HG03432 (cell line): ENCODE measurements around the gene NRL.

Source experiments
- ATAC-seq: cut with Tn5 transposase; IDR thresholded peaks from one replicate; pipeline ENCODE4 v1.9.1; 2021; ENCODE audit warnings: mild to moderate bottlenecking, moderate library complexity; ENCODE audit not compliant: unreplicated experiment

Gene NRL

GRCh38 chr14:24100982-24101494, 13.7 kb downstream of the NRL start:
- ATAC-seq: no peak

DNA sequence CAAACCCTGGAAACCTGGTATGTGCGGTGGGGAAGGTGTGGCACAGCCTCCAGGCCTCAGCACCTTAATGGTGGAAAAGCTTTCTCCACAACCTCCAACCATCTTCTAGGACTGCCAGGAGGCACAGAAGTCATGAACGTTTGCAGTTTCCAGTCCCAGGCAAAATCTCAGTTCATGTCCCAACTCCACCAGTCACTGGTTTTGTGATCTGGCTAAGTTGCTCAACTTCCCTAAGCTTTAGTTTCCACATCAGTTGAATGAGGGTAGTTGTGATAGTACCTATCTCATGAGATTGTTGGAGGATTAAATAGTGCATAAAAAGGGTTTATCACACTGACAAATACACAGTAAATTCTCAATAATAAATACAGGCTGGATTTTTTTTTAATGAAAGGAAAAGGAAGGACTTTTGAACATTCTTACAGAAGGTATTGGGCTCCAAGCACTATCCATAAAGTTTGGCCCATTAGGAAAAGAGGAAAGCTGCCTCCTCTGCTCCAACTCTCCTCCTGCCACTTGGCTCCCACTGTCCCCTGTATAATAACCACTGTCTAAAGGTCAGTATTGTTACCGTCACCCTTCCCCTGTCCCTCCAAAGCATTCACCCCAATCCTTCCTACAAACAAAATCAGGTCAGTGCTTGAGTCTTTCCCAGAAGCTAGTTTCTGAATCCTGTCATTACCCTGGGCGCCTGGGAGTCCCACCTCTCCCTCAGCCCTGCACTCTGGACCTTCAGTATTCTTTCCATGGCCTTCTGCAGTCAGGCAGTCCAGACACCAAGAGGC, 14.4 kb downstream of the NRL start:
- ATAC-seq: no peak

DNA sequence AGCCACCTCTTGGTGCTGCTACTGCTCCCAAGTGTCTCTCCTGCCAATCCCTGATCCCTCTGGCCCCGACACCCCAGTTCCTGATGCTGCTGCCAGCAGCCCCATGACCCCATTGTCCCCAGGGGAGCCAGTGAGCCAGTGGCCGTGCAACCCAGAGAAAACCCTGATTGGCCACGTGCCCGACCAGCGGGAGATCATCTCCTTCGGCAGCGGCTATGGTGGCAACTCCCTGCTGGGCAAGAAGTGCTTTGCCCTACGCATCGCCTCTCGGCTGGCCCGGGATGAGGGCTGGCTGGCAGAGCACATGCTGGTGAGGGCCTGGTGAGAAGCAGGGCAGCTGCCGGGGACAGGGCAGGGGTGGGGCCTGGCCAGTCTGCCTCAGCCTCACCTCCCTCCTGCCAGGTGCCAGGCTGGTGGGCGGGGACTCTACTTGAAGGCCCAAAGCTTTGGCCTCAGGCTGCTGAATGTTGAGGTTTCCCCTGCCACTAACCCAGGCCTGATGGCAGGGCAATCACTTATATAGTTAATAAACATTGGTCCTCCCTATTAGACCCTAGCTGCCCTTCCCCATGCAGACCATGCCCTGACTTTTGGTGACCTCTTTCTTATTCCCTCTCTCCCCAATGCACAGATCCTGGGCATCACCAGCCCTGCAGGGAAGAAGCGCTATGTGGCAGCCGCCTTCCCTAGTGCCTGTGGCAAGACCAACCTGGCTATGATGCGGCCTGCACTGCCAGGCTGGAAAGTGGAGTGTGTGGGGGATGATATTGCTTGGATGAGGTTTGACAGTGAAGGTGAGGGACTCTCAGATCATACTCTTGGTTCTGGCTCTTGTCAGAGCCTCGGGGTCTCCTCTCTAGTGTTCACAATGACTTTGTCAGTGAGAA, 15.6 kb downstream of the NRL start:
- ATAC-seq: no peak

DNA sequence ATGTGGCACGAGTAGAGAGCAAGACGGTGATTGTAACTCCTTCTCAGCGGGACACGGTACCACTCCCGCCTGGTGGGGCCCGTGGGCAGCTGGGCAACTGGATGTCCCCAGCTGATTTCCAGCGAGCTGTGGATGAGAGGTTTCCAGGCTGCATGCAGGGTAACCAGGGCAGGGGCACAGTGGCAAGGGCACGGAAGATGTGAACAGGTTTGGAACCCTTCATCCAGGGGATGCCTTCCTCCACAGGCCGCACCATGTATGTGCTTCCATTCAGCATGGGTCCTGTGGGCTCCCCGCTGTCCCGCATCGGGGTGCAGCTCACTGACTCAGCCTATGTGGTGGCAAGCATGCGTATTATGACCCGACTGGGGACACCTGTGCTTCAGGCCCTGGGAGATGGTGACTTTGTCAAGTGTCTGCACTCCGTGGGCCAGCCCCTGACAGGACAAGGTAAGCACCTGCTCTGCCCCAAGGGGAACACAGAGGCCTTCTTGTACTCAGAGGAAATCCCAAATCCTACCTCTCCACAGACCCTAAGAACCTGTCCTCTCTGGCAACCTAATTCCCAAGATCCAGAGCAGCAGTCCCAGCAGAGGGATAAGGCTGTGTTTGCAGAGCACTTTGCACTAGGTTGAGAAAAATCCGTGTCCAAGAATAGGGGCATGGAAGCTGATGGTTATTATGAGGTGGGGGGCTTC, 16.4 kb downstream of the NRL start:
- no peak for ATAC-seq

GRCh38 chr14:24096545-24097181, 18.1 kb downstream of the NRL start:
- no peak for ATAC-seq

- ATAC-seq: peak; percentile 72
Measured at GRCh38 chr14:24095271-24096068, 19.3 kb downstream of the NRL start.

DNA sequence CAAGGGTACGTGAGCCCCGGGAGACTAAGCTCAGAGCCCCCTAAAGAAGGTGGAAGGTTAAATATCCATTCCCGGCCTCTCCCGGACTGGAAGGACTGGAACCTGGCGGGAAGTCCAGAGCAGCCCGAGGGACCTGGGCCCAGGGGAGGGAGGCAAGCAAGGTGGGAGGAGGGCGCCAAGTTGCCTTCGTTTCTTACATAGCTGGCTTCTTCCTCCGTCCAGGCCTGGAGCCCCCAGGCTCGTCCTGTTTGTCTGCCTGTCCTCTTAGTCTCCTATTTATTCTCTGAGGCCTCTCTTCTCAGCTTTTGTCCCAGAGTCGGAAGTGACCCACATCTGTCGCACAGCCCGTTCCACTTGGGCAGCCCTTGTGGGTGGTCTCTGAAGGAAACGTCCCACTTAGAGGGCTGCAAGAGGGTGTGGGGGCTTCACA, 19.9 kb downstream of the NRL start:
- ATAC-seq: no peak

- peak; percentile 65 for ATAC-seq
Measured at GRCh38 chr14:24093901-24094840, 20.6 kb downstream of the NRL start, which contains the start of gene PCK2. TSS of gene PCK2 (plus strand) at chr14:24094311. CDS start at chr14:24094406, 95 bp downstream.

DNA sequence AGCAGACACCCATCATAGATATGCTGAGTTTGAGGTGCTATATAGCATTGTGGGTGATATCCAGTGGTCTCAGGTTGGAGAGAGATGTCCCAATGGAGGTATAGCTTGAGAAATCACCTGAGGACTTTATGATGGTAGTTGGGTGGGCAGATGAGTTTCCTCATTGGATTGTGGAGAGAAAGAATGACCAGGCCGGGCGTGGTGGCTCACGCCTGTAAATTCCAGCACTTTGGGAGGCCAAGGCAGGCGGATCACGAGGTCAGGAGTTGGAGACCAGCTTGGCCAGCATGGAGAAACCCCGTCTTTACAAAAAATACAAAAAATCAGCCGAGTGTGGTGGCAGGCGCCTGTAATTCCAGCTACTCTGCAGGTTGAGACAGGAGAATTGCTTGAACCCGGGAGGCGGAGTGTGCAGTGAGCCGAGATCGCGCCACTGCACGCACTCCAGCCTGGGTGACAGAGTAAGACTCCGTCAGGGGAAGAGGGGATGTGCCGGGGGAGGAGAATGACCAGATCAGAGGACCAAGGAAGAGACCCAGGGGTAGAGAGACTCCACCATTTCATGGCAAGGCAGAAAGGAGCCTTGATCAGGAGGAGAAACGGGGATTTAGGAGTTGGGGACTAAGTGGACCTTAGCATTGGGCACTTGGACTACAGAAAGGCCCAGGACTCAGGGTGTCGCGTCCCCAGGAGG, 21.4 kb downstream of the NRL start:
- no peak for ATAC-seq

GRCh38 chr14:24092505-24093206, 22.1 kb downstream of the NRL start:
- ATAC-seq: no peak

DNA sequence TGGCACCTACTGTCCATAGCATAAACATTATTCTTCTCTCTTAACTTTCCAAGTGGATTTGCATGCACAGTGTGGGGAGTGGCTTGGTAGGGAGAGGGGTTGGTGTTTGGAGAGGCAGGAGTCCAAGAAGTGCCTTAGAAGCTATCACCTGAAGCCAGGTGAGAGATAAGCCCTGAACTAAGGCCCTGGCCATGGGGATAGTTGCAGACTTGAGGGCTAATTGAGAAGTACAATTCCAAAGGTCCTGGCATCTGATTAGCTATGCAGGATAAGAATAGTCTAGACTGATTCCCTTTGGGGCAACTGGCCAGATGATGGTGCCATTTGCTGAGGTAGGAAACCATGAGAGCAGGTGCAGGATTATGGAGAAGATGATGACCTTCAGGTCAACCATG, 22.6 kb downstream of the NRL start:
- ATAC-seq: no peak

- no peak for ATAC-seq
Measured at GRCh38 chr14:24089890-24090289, 24.9 kb downstream of the NRL start.

GRCh38 chr14:24088095-24088494, 26.7 kb downstream of the NRL start:
- no peak for ATAC-seq

DNA sequence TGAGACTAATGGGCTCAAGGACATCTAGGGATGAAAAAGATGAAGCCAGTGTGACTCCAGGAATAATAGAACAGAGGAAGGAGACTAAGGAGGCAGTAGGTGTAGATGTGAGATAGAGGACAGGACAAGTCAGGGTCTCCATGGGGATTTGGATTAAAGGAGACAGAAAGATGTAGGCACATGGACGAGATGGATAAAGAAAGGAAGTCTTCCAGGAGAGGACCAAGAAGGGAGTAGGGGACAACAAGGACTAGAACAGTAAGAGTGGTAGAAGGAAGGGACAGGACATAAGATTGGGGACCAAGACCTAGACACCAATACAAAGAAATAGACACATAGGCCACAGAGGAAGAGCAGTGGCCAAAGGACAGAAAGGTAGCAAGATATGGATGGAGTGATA, 27.7 kb downstream of the NRL start:
- ATAC-seq: no peak

- no peak for ATAC-seq
Measured at GRCh38 chr14:24086193-24086955, 28.4 kb downstream of the NRL start.

- ATAC-seq: no peak
Measured at GRCh38 chr14:24085215-24085614, 29.5 kb downstream of the NRL start.

GRCh38 chr14:24084440-24084839, 30.3 kb downstream of the NRL start:
- no peak for ATAC-seq
